ENCODE results near the gene DNAJC1. TPM values are rescaled to one million over a fixed set of nuclear protein-coding genes. Genes with fewer than 3 reads are reported as not detected.

The DNAJC1 gene
- total and polyA plus RNA-seq, 3 donors from 2014 or later, result 16.7 to 59.6 (median 59.0) TPM

- intact Hi-C loops (cut with DNase I; ENCODE audit: low total_unique reads), result no loop called here
- Histone ChIP-seq H3K9me3 (no peaks in the 10 kb centered on the region), H3K4me1 (no peaks in the 10 kb centered on the region), H3K36me3 (ENCODE audit: low read depth, missing control alignments) (no peaks in the 10 kb centered on the region), H3K27me3 (no peaks in the 10 kb centered on the region), H3K27ac (no peak overlapping the region), H3K4me3 (no peak overlapping the region)
- no peak for DNase-seq
- no peak for TF ChIP-seq CTCF (IDR thresholded peaks at IDR 0.05)
- no peak for TF ChIP-seq POLR2A (IDR thresholded peaks at IDR 0.05)
- 93 to 96% methylated on average over 5 of the region's 5 CpGs for WGBS, 2 donors
These were observed 260.7 kb downstream of the DNAJC1 start for GRCh38 chr10:21742740-21743412.

- TF ChIP-seq CTCF (IDR thresholded peaks at IDR 0.05), result no peak
- TF ChIP-seq POLR2A (IDR thresholded peaks at IDR 0.05), result no peak
- H3K36me3 ChIP-seq (ENCODE audit: low read depth, missing control alignments), result no peaks in the 10 kb centered on the region
These were observed 262.5 kb downstream of the DNAJC1 start for GRCh38 chr10:21740989-21741388.

GRCh38 chr10:21737106-21737505, 266.4 kb downstream of the DNAJC1 start:
- WGBS, 2 donors, result 83 to 92% methylated on average over 4 of the region's 4 CpGs
- no peak for DNase-seq
- H3K27ac ChIP-seq, result no peak overlapping the region
- no peaks in the 10 kb centered on the region for H3K9me3 ChIP-seq
- intact Hi-C loops (cut with DNase I; ENCODE audit: low total_unique reads), result no loop called here
- no peaks in the 10 kb centered on the region for H3K36me3 ChIP-seq (ENCODE audit: low read depth, missing control alignments)
- no peak overlapping the region for H3K4me3 ChIP-seq
- TF ChIP-seq CTCF (IDR thresholded peaks at IDR 0.05), result no peak
- TF ChIP-seq POLR2A (IDR thresholded peaks at IDR 0.05), result no peak
- no peaks in the 10 kb centered on the region for H3K27me3 ChIP-seq
- H3K4me1 ChIP-seq, result no peaks in the 10 kb centered on the region

More at GRCh38 chr10:21740989-21741388, 262.5 kb downstream of the DNAJC1 start:
- Histone ChIP-seq H3K4me1 (no peaks in the 10 kb centered on the region), H3K27ac (no peak overlapping the region), H3K4me3 (no peak overlapping the region), H3K9me3 (no peaks in the 10 kb centered on the region), H3K27me3 (no peaks in the 10 kb centered on the region)
- DNase-seq, result no peak
- 68 to 69% methylated on average over 4 of the region's 4 CpGs for WGBS, 2 donors
- intact Hi-C loops (cut with DNase I; ENCODE audit: low total_unique reads), result no loop called here

GRCh38 chr10:21733710-21734109, 269.8 kb downstream of the DNAJC1 start:
- WGBS, 2 donors, result 78 to 79% methylated on average over 6 of the region's 6 CpGs
- intact Hi-C loops (cut with DNase I; ENCODE audit: low total_unique reads), result loop anchor here (5.0 kb wide), 1 partner anchor 236 kb away; no protein-coding TSS in a partner anchor
- no peaks in the 10 kb centered on the region for H3K4me1 ChIP-seq

More at GRCh38 chr10:21733710-21734109, 269.8 kb downstream of the DNAJC1 start:
- no peaks in the 10 kb centered on the region for H3K36me3 ChIP-seq (ENCODE audit: low read depth, missing control alignments)
- no peak overlapping the region for H3K27ac ChIP-seq
- H3K9me3 ChIP-seq, result no peaks in the 10 kb centered on the region
- H3K27me3 ChIP-seq, result no peaks in the 10 kb centered on the region
- TF ChIP-seq POLR2A (IDR thresholded peaks at IDR 0.05) (no peak), CTCF (IDR thresholded peaks at IDR 0.05) (no peak)
- DNase-seq, result no peak
- H3K4me3 ChIP-seq, result no peak overlapping the region
